H1 (cell line): ENCODE data around the gene RPS13. TPM values are rescaled to one million over a fixed set of nuclear protein-coding genes. Genes with fewer than 3 reads are reported as not detected.

Experiments
- CTCF ChIA-PET: fragments of 300-600 bp; sonication (Branson Sonifier 250); formaldehyde crosslinking; loops from one replicate; lab custom pipeline; 2021; ENCODE audit not compliant: partially characterized antibody; lab: Charles Lee
- POLR2A ChIA-PET: fragments of 300-600 bp; sonication (Branson Sonifier 250); formaldehyde crosslinking; loops from one replicate; lab custom pipeline; 2021; ENCODE audit warnings: inconsistent platforms; ENCODE audit not compliant: partially characterized antibody; lab: Charles Lee
- DNase-seq, 2 experiments: peaks; one replicate each; pipeline versions ENCODE4 v3.0.0 to v3.0.0-alpha.2; 2010 to 2022; ENCODE audit warnings: low spot score in 2 of 2, low read depth in 1 of 2, mixed read lengths in 1 of 2
- FAIRE-seq: peaks from 2 replicates; lab custom pipeline; 2011; peaks lifted over from hg19 to GRCh38; lab: Jason Lieb, UNC
- H2AFZ ChIP-seq: 2 replicates; pipeline ENCODE4 v1.8.1; 2012; ENCODE audit warnings: low read length, inconsistent platforms
- H2AK5ac ChIP-seq: 2 replicates; pipeline ENCODE4 v1.6.1; 2013; ENCODE audit warnings: low read depth, low read length
- H2BK120ac ChIP-seq: replicated peaks from 2 replicates; pipeline ENCODE3; 2013; ENCODE audit warnings: low read depth, low read length, inconsistent platforms
- H2BK12ac ChIP-seq: 2 replicates; pipeline ENCODE4 v1.6.1; 2013; ENCODE audit warnings: low read depth, low read length
- H2BK15ac ChIP-seq: 2 replicates; pipeline ENCODE4 v1.6.1; 2013; ENCODE audit warnings: low read length
- H2BK20ac ChIP-seq: 2 replicates; pipeline ENCODE4 v1.6.1; 2013; ENCODE audit warnings: low read length
- H2BK5ac ChIP-seq: 2 replicates; pipeline ENCODE4 v1.6.1; 2013; ENCODE audit warnings: low read depth, low read length
- H3K14ac ChIP-seq: 2 replicates; pipeline ENCODE4 v1.6.1; 2013; ENCODE audit warnings: inconsistent platforms; ENCODE audit not compliant: insufficient read length
- H3K18ac ChIP-seq: 2 replicates; pipeline ENCODE4 v1.6.1; 2013; ENCODE audit warnings: low read length; ENCODE audit errors: extremely low read depth
- H3K23ac ChIP-seq: 2 replicates; pipeline ENCODE4 v1.6.1; 2013; ENCODE audit warnings: inconsistent platforms; ENCODE audit not compliant: insufficient read length
- H3K23me2 ChIP-seq: 2 replicates; pipeline ENCODE4 v1.6.1; 2013; ENCODE audit warnings: low read depth, low read length
- H3K27ac ChIP-seq: 2 replicates; pipeline ENCODE4 v1.6.1; 2011; ENCODE audit warnings: low read depth, low read length, inconsistent platforms
- H3K27me3 ChIP-seq, 4 experiments: replicated peaks in 1 of 4; 1 replicate in 1 of 4; 2 replicates in 3 of 4; pipeline versions ENCODE4 v1.6.1 to v1.8.1; 2011 to 2013; ENCODE audit warnings: low read length in 3 of 4, mild to moderate bottlenecking in 3 of 4, inconsistent platforms in 2 of 4, mixed read lengths in 2 of 4, moderate library complexity in 1 of 4; ENCODE audit not compliant: control insufficient read depth in 3 of 4, insufficient read depth in 3 of 4; ENCODE audit errors: extremely low read depth in 1 of 4
- H3K36me3 ChIP-seq, 4 experiments: 2 replicates each; pipeline versions ENCODE4 v1.6.1 to v1.8.1; 2011 to 2013; ENCODE audit warnings: mild to moderate bottlenecking in 4 of 4, low read length in 3 of 4, moderate library complexity in 2 of 4, control low read depth in 1 of 4, inconsistent platforms in 1 of 4; ENCODE audit not compliant: insufficient read depth in 4 of 4, control insufficient read depth in 2 of 4
- H3K4ac ChIP-seq: replicated peaks from 2 replicates; pipeline ENCODE3; 2013; ENCODE audit warnings: low read length, low read depth, mixed read lengths, inconsistent platforms; ENCODE audit not compliant: insufficient read length
- H3K4me1 ChIP-seq, 4 experiments: replicated peaks in 1 of 4; 1 replicate in 1 of 4; 2 replicates in 3 of 4; pipeline versions ENCODE4 v1.6.1 to v1.8.1; 2011 to 2013; ENCODE audit warnings: low read length in 3 of 4, inconsistent platforms in 2 of 4, mixed read lengths in 1 of 4; ENCODE audit not compliant: insufficient read depth in 4 of 4, control insufficient read depth in 3 of 4
- H3K4me2 ChIP-seq, 2 experiments: 2 replicates each; pipeline versions ENCODE4 v1.6.1 to v1.8.1; 2011 to 2013; ENCODE audit warnings: low read depth in 2 of 2, low read length in 2 of 2, control low read depth in 1 of 2, inconsistent platforms in 1 of 2, mild to moderate bottlenecking in 1 of 2; ENCODE audit not compliant: insufficient read depth in 1 of 2
- H3K4me3 ChIP-seq, 4 experiments: fragments of 200-600, 300-600 bp in 1 of 4; sonication (generic), shearing (Covaris generic), sonication (Bioruptor Twin) in 1 of 4; 2 replicates each; pipeline versions ENCODE4 v1.5.1 to v1.8.1; 2011 to 2016; ENCODE audit warnings: low read length in 4 of 4, low read depth in 3 of 4, control low read depth in 2 of 4, inconsistent platforms in 2 of 4, mild to moderate bottlenecking in 2 of 4, mixed read lengths in 1 of 4, moderate library complexity in 1 of 4; ENCODE audit not compliant: insufficient read depth in 2 of 4; ENCODE audit errors: extremely low read depth in 1 of 4
- H3K56ac ChIP-seq: replicated peaks from 2 replicates; pipeline ENCODE3; 2013; ENCODE audit warnings: low read depth, mild to moderate bottlenecking, mixed read lengths, low read length, inconsistent platforms; ENCODE audit not compliant: insufficient read length
- H3K79me1 ChIP-seq: 2 replicates; pipeline ENCODE4 v1.6.1; 2013; ENCODE audit warnings: low read depth, low read length, control low read depth
- H3K79me2 ChIP-seq, 2 experiments: 2 replicates each; pipeline versions ENCODE4 v1.6.1 to v1.8.1; 2012 to 2013; ENCODE audit warnings: low read length in 2 of 2, mild to moderate bottlenecking in 2 of 2, inconsistent platforms in 1 of 2; ENCODE audit not compliant: insufficient read depth in 2 of 2, control insufficient read depth in 1 of 2
- H3K9ac ChIP-seq, 4 experiments: replicated peaks in 1 of 4; 1 replicate in 1 of 4; 2 replicates in 3 of 4; pipeline versions ENCODE4 v1.6.1 to v1.8.1; 2011 to 2013; ENCODE audit warnings: low read depth in 3 of 4, low read length in 3 of 4, control low read depth in 2 of 4, mild to moderate bottlenecking in 2 of 4, moderate library complexity in 2 of 4, inconsistent platforms in 1 of 4; ENCODE audit errors: extremely low read depth in 1 of 4
- H3K9me3 ChIP-seq, 2 experiments: 2 replicates each; pipeline versions ENCODE4 v1.6.1 to v1.8.1; 2012 to 2013; ENCODE audit warnings: mild to moderate bottlenecking in 2 of 2, moderate library complexity in 2 of 2, control low read depth in 1 of 2, inconsistent platforms in 1 of 2, low read depth in 1 of 2, low read length in 1 of 2, mixed read lengths in 1 of 2; ENCODE audit not compliant: insufficient read depth in 2 of 2
- H4K20me1 ChIP-seq, 2 experiments: replicated peaks in 1 of 2; 2 replicates each; pipeline versions ENCODE3 to v1.8.1; 2011 to 2013; ENCODE audit warnings: inconsistent platforms in 2 of 2, low read length in 2 of 2, mild to moderate bottlenecking in 1 of 2; ENCODE audit not compliant: insufficient read depth in 2 of 2, control insufficient read depth in 1 of 2
- H4K5ac ChIP-seq: 2 replicates; pipeline ENCODE4 v1.6.1; 2013; ENCODE audit warnings: low read length, low read depth, mixed read lengths, inconsistent platforms; ENCODE audit not compliant: insufficient read length
- H4K8ac ChIP-seq: 2 replicates; pipeline ENCODE4 v1.8.0; 2013; ENCODE audit warnings: mild to moderate bottlenecking, moderate library complexity, low read length, inconsistent platforms; ENCODE audit not compliant: insufficient read depth; ENCODE audit errors: extremely low read depth
- H4K91ac ChIP-seq: replicated peaks from 2 replicates; pipeline ENCODE3; 2013; ENCODE audit warnings: low read length, mixed read lengths, inconsistent platforms; ENCODE audit not compliant: insufficient read length
- FOSL1 ChIP-seq: IDR thresholded peaks from 2 replicates; pipeline ENCODE4 v1.6.1; 2011; ENCODE audit warnings: mild to moderate bottlenecking, low read depth, low read length, moderate library complexity; ENCODE audit not compliant: insufficient read depth
- SAP30 ChIP-seq: fragments of 300-600 bp; sonication (generic); IDR thresholded peaks from 2 replicates; pipeline ENCODE4 v1.7.1; 2012; ENCODE audit warnings: low read length, moderate library complexity, mild to moderate bottlenecking, inconsistent platforms; ENCODE audit not compliant: insufficient read depth, insufficient replicate concordance
- SIN3A ChIP-seq, 2 experiments: IDR thresholded peaks in 1 of 2; conservative IDR thresholded peaks in 1 of 2; 2 replicates each; pipeline ENCODE4 v1.6.1; 2011 to 2012; ENCODE audit warnings: low read length in 2 of 2, improper control_type of control experiment in 1 of 2, low read depth in 1 of 2, mild to moderate bottlenecking in 1 of 2
- SP4 ChIP-seq: IDR thresholded peaks from 2 replicates; pipeline ENCODE4 v1.6.1; 2012; ENCODE audit warnings: low read length, inconsistent platforms
- ZNF274 ChIP-seq: IDR thresholded peaks from 2 replicates; pipeline ENCODE4 v1.7.0; 2012; ENCODE audit warnings: low read length, borderline replicate concordance; ENCODE audit errors: extremely low read depth
- WGBS, 2 experiments: shearing (Covaris generic) in 1 of 2; methylation state at CpG; one replicate each; pipeline versions ENCODE4 v1.1.6 to v1.1.7; 2013 to 2015; ENCODE audit warnings: low lambda C conversion rate in 2 of 2, mixed read lengths in 2 of 2, inconsistent platforms in 1 of 2, low coverage in 1 of 2, missing lambda C conversion rate in 1 of 2; ENCODE audit not compliant: insufficient replicate concordance in 2 of 2, insufficient coverage in 1 of 2, insufficient read length in 1 of 2; ENCODE audit errors: extremely low coverage in 1 of 2, missing lambda C conversion rate in 1 of 2; 5-methylcytosine and 5-hydroxymethylcytosine counted together
- polyA plus RNA-seq, 7 experiments: library from polyadenylated mRNA; depleted of rRNA in 3 of 7; stranded (reverse) in 5 of 7; unstranded in 2 of 7; fragments of >200 nt in 5 of 7; fragments of 200-250 nt in 2 of 7; gene quantifications; 1 replicate in 5 of 7; 2 replicates in 1 of 7; 4 replicates in 1 of 7; pipeline versions ENCODE4 v1.2.1 to v1.2.3, GENCODE V29; 2011 to 2013; ENCODE audit warnings: missing spikeins in 2 of 7, mixed read lengths in 2 of 7
- total RNA-seq: library from RNA; stranded (reverse); fragmentation: NEBNext Ultra II Directional; extraction: Animal tissue kit (Norgen Biotek cat#: 25700); gene quantifications from 2 replicates; pipeline ENCODE4 v1.2.1, GENCODE V29; 2021

The RPS13 gene
- total and polyA plus RNA-seq, 2 of the 8 experiments (the other 6 are each of a cell fraction or from before 2014, with no cell fraction given) = 1,336 to 2,270 TPM

DNA sequence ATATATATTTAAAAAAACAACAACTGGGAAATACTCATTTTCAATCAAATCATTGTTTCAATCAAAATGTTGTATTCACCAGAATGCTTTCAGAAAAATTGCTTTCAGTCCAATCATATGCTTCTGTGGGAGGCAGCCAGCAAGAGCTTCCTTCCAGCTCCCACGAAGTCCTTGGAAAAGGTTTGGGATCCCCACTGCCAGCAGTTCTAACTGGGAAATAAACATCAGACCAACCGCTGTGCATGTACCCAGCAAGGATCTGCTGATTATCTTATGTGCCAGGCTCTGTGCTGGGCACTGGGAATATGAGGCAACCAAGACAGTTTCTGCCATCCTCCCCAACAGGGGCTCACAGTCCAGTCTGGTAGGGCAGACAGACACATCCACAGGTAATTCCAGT lies 10.8 kb downstream of the RPS13 start:
- Histone ChIP-seq H3K23me2 (no peaks in the 10 kb centered on the region), H3K18ac (no peak overlapping the region), H3K36me3 (no peaks in the 10 kb centered on the region), H3K4me1 (no peaks in the 10 kb centered on the region), H3K27ac (no peak overlapping the region), H2BK20ac (no peak overlapping the region), H4K20me1 (peaks cover 0 to 2% of the 10 kb centered on the region in 2 experiments), H2BK12ac (no peak overlapping the region), H3K79me2 (no peaks in the 10 kb centered on the region), H3K79me1 (no peaks in the 10 kb centered on the region), H3K4ac (no peak overlapping the region), H3K9ac (no peak overlapping the region), H3K14ac (no peak overlapping the region), H4K8ac (no peak overlapping the region), H2AK5ac (no peak overlapping the region), H2BK5ac (no peak overlapping the region), H3K56ac (no peak overlapping the region), H3K4me2 (no peak overlapping the region), H3K4me3 (no peak overlapping the region), H3K27me3 (no peaks in the 10 kb centered on the region), H4K5ac (no peak overlapping the region), H3K23ac (no peak overlapping the region), H3K9me3 (no peaks in the 10 kb centered on the region), H2AFZ (no peak overlapping the region), H2BK120ac (no peak overlapping the region), H2BK15ac (no peak overlapping the region), H4K91ac (no peak overlapping the region)
- DNase-seq (no peak), FAIRE-seq (no peak)
- 92% methylated on average over 2 of the region's 2 CpGs; no CpG with 5 or more reads in 1 of the 2 experiments for WGBS, 2 experiments
- CTCF ChIA-PET = no interaction called here
- POLR2A ChIA-PET = interaction anchor here (0.7 to 5.5 kb wide), 2 partner anchors 10 to 252 kb away, joined by 3 to 47 read pairs; partner anchors contain the start of gene RPS13
- TF ChIP-seq SAP30 (no peak), FOSL1 (no peak), SIN3A (conservative IDR thresholded peaks at IDR 0.05 in 1 of 2, IDR thresholded peaks at IDR 0.05 in 1 of 2; ENCODE audit: low read depth in 1 of 2, low read length in 2 of 2) (no peak), SP4 (no peak), ZNF274 (no peak)
